GM12892 (cell line): Measurements from ENCODE around the gene TRMT2B.

Experiments used
- POLR2A ChIP-seq: IDR thresholded peaks from 2 replicates; pipeline ENCODE4 v1.6.1; 2011; ENCODE audit warnings: low read depth, low read length, control low read depth
- POLR2AphosphoS5 ChIP-seq: IDR thresholded peaks from 2 replicates; pipeline ENCODE4 v1.6.1; 2011; ENCODE audit warnings: low read depth, low read length, control low read depth

DNA sequence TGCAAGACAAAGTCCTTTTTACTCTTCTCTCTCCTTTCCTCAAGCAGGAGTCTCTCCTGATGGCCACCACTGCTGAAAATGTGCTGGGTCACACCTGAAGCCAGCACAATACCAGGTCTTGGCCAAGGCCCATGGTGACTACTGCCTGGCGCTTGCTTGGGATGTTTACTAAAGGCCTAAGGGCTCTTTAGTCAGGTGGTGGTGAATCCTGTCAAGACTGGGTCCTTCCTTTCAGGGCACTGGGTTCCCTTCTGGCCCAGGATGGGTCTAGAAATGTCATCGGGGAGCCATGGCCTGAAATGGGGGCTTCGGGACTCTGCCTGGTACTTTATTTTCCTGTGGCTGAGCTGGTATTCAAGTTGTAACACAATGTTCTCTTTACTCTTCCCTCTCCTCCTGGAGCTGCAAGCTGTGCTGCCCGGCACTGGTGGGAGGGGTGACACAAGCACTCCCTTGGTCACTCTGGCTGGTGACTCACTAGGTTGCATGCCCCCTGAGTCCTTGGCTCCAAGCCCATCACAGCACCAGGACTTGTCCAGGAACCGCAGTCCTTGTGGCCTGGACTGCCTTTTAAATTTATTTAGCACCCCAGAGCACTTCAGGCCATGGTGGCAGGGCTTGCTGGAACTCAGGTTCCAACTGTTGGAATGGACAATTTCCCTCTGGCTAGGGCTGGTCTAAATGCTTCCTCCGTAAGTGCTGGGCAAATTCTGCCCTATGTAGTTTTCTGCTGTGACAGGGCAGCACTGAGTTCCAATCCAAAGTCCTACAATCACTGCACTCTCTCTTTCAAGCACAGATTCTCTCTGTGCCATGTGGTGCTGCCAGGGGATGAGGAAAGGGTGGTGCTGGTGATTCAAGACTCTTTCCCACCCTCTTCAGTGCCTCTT is 71.1 kb downstream of the TRMT2B start:
- TF ChIP-seq POLR2A = no peak
- TF ChIP-seq POLR2AphosphoS5 = no peak
